Measurements from ENCODE around the gene CLIC4. TPM values are rescaled to one million over a fixed set of nuclear protein-coding genes. Genes with fewer than 3 reads are reported as not detected.

CLIC4 gene
- total and polyA plus RNA-seq, 9 of the 15 experiments (the other 6 are each of a cell fraction or from before 2014, with no cell fraction given) = 16.0 to 67.5 (median 38.4) TPM

DNA sequence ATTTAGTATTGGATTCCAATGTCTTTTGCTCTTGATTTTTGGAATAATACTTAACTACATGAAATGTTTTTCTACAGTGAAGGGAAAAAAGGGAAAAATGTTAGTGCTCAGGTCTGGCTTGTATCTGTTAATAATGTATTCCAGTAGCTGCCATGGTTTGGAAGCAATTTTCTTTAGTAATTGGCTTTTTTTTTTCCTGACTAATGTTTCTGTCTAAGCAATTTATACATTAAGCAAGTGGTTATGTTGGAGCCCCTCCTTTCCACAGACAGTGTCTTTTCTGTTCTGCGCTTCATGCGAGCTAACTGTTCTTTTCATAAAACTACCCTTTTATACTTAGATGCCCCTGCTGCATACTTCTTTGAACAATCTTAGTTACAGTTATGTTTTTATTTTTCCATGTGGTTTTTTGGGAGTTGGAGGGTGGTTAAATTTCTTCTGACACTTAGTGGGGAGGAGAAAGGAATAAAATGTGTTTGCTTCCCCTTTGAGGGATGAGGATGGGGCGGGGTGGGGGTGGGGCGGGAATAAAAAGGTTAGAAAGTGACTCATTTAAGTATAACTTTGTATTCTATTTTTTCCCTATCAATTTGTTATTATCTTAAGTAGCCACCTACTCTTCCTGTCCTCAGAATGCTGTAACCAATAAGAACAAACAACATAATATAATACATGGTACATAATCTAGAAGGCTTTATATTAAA, 83.1 kb downstream of the CLIC4 start (continued):
- TF ChIP-seq, protein P1, sequence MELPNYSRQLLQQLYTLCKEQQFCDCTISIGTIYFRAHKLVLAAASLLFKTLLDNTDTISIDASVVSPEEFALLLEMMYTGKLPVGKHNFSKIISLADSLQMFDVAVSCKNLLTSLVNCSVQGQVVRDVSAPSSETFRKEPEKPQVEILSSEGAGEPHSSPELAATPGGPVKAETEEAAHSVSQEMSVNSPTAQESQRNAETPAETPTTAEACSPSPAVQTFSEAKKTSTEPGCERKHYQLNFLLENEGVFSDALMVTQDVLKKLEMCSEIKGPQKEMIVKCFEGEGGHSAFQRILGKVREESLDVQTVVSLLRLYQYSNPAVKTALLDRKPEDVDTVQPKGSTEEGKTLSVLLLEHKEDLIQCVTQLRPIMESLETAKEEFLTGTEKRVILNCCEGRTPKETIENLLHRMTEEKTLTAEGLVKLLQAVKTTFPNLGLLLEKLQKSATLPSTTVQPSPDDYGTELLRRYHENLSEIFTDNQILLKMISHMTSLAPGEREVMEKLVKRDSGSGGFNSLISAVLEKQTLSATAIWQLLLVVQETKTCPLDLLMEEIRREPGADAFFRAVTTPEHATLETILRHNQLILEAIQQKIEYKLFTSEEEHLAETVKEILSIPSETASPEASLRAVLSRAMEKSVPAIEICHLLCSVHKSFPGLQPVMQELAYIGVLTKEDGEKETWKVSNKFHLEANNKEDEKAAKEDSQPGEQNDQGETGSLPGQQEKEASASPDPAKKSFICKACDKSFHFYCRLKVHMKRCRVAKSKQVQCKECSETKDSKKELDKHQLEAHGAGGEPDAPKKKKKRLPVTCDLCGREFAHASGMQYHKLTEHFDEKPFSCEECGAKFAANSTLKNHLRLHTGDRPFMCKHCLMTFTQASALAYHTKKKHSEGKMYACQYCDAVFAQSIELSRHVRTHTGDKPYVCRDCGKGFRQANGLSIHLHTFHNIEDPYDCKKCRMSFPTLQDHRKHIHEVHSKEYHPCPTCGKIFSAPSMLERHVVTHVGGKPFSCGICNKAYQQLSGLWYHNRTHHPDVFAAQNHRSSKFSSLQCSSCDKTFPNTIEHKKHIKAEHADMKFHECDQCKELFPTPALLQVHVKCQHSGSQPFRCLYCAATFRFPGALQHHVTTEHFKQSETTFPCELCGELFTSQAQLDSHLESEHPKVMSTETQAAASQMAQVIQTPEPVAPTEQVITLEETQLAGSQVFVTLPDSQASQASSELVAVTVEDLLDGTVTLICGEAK (IDR thresholded peaks at IDR 0.05) = no peak
- TF ChIP-seq, protein P1 (CRISPR knock-in tag; IDR thresholded peaks at IDR 0.05) = no peak
- no peak for TF ChIP-seq KLF16 (IDR thresholded peaks at IDR 0.05)
- TF ChIP-seq, protein P2, sequence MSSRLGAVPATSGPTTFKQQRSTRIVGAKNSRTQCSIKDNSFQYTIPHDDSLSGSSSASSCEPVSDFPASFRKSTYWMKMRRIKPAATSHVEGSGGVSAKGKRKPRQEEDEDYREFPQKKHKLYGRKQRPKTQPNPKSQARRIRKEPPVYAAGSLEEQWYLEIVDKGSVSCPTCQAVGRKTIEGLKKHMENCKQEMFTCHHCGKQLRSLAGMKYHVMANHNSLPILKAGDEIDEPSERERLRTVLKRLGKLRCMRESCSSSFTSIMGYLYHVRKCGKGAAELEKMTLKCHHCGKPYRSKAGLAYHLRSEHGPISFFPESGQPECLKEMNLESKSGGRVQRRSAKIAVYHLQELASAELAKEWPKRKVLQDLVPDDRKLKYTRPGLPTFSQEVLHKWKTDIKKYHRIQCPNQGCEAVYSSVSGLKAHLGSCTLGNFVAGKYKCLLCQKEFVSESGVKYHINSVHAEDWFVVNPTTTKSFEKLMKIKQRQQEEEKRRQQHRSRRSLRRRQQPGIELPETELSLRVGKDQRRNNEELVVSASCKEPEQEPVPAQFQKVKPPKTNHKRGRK (tag; IDR thresholded peaks at IDR 0.05) = no peak

Data from K562 (cell line).